Breast epithelium (tissue), 3 donors: ENCODE measurements around the gene CFAP141.

Source experiments
- CTCF ChIP-seq, 3 donors: fragments of 450-650 bp; IDR thresholded peaks; one replicate each; pipeline ENCODE4 v1.5.1; 2016 to 2017; ENCODE audit warnings: antibody characterized with exemption in 3 of 3, mild to moderate bottlenecking in 3 of 3, moderate library complexity in 3 of 3
- POLR2AphosphoS5 ChIP-seq, 3 donors: sonication (generic); formaldehyde crosslinking; IDR thresholded peaks; one replicate each; pipeline ENCODE4 v1.6.1; 2017; ENCODE audit warnings: antibody characterized with exemption in 3 of 3

GRCh38 chr1:154225370-154225769 lies 19.2 kb upstream of the CFAP141 start:
- TF ChIP-seq POLR2AphosphoS5 (IDR thresholded peaks at IDR 0.05) (no peak), CTCF (IDR thresholded peaks at IDR 0.05) (no peak)
